HL-60 (cell line): ENCODE measurements around the gene CYS1.

ENCODE experiments used
- DNase-seq, 2 experiments: peaks; one replicate each; pipeline ENCODE4 v3.0.0-alpha.2; 2010 to 2020; ENCODE audit warnings: low read depth in 1 of 2, low spot score in 1 of 2
- H3K27ac ChIP-seq: fragments of 250-450 bp; sonication (Bioruptor Pico); replicated peaks from 2 replicates; pipeline ENCODE4 v1.5.1; 2020; ENCODE audit warnings: mild to moderate bottlenecking, moderate library complexity
- H3K27me3 ChIP-seq: fragments of 250-450 bp; sonication (Bioruptor Pico); 2 replicates; pipeline ENCODE4 v1.5.1; 2021; ENCODE audit warnings: mild to moderate bottlenecking, moderate library complexity; ENCODE audit not compliant: insufficient read depth, poor library complexity, severe bottlenecking
- H3K4me3 ChIP-seq: replicated peaks from 2 replicates; pipeline ENCODE4 v1.5.1; 2011; ENCODE audit warnings: mild to moderate bottlenecking, control low read depth, low read length; ENCODE audit not compliant: insufficient read depth
- GABPA ChIP-seq: IDR thresholded peaks from 2 replicates; pipeline ENCODE4 v1.6.1; 2012; ENCODE audit warnings: low read depth
- POLR2AphosphoS5 ChIP-seq: IDR thresholded peaks from 2 replicates; pipeline ENCODE4 v1.6.1; 2012; ENCODE audit warnings: low read depth
- SPI1 ChIP-seq: IDR thresholded peaks from 2 replicates; pipeline ENCODE4 v1.6.1; 2012; ENCODE audit warnings: low read depth, mild to moderate bottlenecking, borderline replicate concordance
- TF ChIP-seq, protein P1 (sequence below): IDR thresholded peaks from 2 replicates; pipeline ENCODE4 v1.6.1; 2012; ENCODE audit warnings: low read depth; ENCODE audit not compliant: insufficient replicate concordance
- TF ChIP-seq, protein P2 (sequence below): IDR thresholded peaks from one replicate; pipeline ENCODE4 v1.5.1; 2011; ENCODE audit warnings: low read length, control low read depth, inconsistent platforms; ENCODE audit not compliant: insufficient read depth

The CYS1 gene

DNA sequence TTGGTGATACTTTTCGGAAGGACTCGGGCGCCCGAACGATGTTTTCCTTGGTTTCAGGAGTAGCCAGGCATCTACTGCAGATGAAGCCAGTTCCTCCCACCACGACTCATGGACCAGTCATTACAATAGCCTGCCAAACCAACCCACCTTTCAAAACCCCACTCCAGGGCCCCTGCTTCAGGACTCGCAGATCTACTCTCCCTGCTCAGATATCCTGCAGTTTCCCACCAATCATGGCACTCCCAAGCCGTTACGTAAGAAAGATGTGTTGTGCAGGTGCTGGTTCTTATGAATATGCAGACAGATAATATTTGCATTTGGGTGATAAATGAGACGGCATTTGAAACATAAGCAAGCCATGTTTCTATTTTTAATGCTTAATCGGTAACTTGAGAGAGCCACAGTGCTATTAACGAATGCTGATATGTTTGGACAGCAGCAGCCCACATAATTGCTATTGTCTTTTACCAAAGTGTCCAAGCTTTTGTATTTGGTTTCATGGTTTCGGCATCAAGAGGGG lies 3.5 kb upstream of the CYS1 start:
- H3K4me3 ChIP-seq: no peak overlapping the region
- DNase-seq: no peak
- peaks cover 30% of the 10 kb centered on the region for H3K27me3 ChIP-seq
- TF ChIP-seq, protein P1, sequence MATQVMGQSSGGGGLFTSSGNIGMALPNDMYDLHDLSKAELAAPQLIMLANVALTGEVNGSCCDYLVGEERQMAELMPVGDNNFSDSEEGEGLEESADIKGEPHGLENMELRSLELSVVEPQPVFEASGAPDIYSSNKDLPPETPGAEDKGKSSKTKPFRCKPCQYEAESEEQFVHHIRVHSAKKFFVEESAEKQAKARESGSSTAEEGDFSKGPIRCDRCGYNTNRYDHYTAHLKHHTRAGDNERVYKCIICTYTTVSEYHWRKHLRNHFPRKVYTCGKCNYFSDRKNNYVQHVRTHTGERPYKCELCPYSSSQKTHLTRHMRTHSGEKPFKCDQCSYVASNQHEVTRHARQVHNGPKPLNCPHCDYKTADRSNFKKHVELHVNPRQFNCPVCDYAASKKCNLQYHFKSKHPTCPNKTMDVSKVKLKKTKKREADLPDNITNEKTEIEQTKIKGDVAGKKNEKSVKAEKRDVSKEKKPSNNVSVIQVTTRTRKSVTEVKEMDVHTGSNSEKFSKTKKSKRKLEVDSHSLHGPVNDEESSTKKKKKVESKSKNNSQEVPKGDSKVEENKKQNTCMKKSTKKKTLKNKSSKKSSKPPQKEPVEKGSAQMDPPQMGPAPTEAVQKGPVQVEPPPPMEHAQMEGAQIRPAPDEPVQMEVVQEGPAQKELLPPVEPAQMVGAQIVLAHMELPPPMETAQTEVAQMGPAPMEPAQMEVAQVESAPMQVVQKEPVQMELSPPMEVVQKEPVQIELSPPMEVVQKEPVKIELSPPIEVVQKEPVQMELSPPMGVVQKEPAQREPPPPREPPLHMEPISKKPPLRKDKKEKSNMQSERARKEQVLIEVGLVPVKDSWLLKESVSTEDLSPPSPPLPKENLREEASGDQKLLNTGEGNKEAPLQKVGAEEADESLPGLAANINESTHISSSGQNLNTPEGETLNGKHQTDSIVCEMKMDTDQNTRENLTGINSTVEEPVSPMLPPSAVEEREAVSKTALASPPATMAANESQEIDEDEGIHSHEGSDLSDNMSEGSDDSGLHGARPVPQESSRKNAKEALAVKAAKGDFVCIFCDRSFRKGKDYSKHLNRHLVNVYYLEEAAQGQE: peak; percentile 50
- no peak for TF ChIP-seq SPI1
- H3K27ac ChIP-seq: no peak overlapping the region

DNA sequence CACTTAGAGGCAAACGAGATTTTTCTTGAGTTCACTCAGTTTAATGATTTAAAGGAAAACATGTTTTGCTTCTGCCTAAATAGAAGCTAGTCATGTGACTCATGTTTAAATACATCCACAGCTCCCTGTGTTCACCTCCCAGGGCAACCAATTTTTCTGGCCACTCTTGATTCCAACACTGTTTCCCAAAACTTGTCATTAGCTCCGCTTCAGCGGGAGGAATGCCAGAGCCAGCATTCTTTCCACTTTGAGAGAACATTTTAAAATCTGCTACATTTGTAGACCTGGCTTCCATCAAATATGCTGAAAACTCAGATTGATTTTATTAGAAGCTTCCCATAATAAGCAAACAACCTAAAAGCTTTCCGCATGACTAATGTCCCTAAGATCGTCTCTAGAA lies 2.8 kb upstream of the CYS1 start:
- no peak for DNase-seq
- no peak overlapping the region for H3K4me3 ChIP-seq
- no peak overlapping the region for H3K27ac ChIP-seq
- peaks cover 37% of the 10 kb centered on the region for H3K27me3 ChIP-seq
- TF ChIP-seq, protein P1: no peak
- TF ChIP-seq GABPA: no peak
- TF ChIP-seq, protein P2, sequence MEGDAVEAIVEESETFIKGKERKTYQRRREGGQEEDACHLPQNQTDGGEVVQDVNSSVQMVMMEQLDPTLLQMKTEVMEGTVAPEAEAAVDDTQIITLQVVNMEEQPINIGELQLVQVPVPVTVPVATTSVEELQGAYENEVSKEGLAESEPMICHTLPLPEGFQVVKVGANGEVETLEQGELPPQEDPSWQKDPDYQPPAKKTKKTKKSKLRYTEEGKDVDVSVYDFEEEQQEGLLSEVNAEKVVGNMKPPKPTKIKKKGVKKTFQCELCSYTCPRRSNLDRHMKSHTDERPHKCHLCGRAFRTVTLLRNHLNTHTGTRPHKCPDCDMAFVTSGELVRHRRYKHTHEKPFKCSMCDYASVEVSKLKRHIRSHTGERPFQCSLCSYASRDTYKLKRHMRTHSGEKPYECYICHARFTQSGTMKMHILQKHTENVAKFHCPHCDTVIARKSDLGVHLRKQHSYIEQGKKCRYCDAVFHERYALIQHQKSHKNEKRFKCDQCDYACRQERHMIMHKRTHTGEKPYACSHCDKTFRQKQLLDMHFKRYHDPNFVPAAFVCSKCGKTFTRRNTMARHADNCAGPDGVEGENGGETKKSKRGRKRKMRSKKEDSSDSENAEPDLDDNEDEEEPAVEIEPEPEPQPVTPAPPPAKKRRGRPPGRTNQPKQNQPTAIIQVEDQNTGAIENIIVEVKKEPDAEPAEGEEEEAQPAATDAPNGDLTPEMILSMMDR: no peak
- TF ChIP-seq SPI1: no peak
- no peak for TF ChIP-seq POLR2AphosphoS5

DNA sequence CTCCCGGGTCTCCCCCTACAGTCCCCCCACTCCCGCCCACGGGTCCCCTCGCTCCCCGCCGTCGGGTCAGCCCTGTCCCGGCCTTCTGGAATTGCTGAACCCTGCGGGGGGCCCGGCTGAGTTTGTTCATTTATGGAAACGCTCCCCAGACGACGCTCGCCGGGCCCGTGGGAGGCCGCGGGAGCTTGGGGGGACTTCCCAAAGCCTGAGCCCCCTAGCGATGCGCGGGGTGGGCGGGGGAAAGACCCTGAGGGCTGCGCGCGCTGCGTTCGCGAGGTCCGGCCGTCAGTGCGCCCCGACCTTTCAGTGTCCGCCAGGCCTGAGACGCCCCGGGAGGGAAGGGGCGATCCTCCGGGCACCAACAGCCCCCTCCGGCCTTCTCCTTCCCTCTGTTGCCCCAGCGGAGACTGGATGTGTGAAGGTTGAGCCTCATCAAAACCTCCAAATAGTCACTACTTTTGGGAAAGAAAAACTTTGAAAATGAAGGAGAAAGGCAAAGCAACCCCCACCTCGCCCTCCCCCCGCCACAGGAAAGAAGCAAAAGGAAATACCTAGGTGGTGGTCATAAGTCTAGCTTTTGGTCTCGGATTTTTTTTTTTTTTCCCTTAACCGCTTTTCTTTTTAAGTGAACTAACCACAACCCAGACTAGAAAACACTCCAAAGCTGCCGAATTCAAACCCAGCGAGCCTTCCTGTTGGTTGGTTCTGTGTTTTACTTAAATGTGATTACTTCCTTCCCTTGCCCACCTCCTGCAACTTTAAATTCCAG lies 509 bp upstream of the CYS1 start:
- Histone ChIP-seq H3K4me3 (no peak overlapping the region), H3K27me3 (peaks cover 51% of the 10 kb centered on the region), H3K27ac (no peak overlapping the region)
- DNase-seq: no peak
- TF ChIP-seq GABPA (no peak), SPI1 (no peak), POLR2AphosphoS5 (no peak)
- TF ChIP-seq, protein P2: no peak
- TF ChIP-seq, protein P1: no peak
